Left lung (tissue), 10 donors: ENCODE data around the gene PROM1. TPM values are rescaled to one million over a fixed set of nuclear protein-coding genes. Genes with fewer than 3 reads are reported as not detected.

ENCODE experiments used
- ATAC-seq: fragments of 200-7000 bp; cut with Tn5 transposase; one replicate; pipeline ENCODE4 v1.9.1; 2020; ENCODE audit warnings: moderate library complexity
- DNase-seq, 4 donors: peaks; one replicate each; pipeline ENCODE4 v3.0.0-alpha.2; 2013 to 2020
- H3K27ac ChIP-seq, 2 donors: fragments of 200-600 bp; sonication (generic) in 1 of 2; one replicate each; pipeline versions ENCODE4 v1.5.0 to v1.8.0; 2020 to 2021
- H3K27me3 ChIP-seq, 2 donors: fragments of 200-600 bp; sonication (generic) in 1 of 2; one replicate each; pipeline versions ENCODE4 v1.5.0 to v1.8.0; 2020 to 2021
- H3K36me3 ChIP-seq, 2 donors: fragments of 200-600 bp; sonication (generic) in 1 of 2; one replicate each; pipeline versions ENCODE4 v1.5.0 to v1.8.0; 2020 to 2021
- H3K4me1 ChIP-seq, 2 donors: fragments of 200-600 bp; one replicate each; pipeline ENCODE4 v1.8.0; 2021
- H3K4me3 ChIP-seq, 2 donors: fragments of 200-600 bp; sonication (generic) in 1 of 2; one replicate each; pipeline versions ENCODE4 v1.5.0 to v1.8.0; 2020 to 2021; ENCODE audit warnings: mild to moderate bottlenecking in 1 of 2
- H3K9me3 ChIP-seq, 2 donors: fragments of 200-600 bp; sonication (generic) in 1 of 2; one replicate each; pipeline versions ENCODE4 v1.5.0 to v1.8.0; 2020 to 2021
- CTCF ChIP-seq, 2 donors: fragments of 200-600 bp; sonication (generic) in 1 of 2; IDR thresholded peaks; one replicate each; pipeline versions ENCODE4 v1.5.0 to v1.8.0; 2021; ENCODE audit warnings: antibody characterized with exemption in 2 of 2
- intact Hi-C, 2 donors: fragments of 100-400 bp; cut with DNase I; formaldehyde crosslinking; loops; one replicate each; pipeline versions ENCODE4 v1.11.2 to v1.14.2; 2022
- polyA plus RNA-seq, 6 donors: library from polyadenylated mRNA; unstranded; fragments of 120-200 nt; gene quantifications; one replicate each; pipeline ENCODE4 v1.2.1, GENCODE V29; 2013; ENCODE audit not compliant: insufficient read length in 6 of 6
- total RNA-seq, 2 donors: library from RNA; stranded (reverse); fragmentation: NEBNext Ultra II Directional; extraction: Animal tissue kit (Norgen Biotek cat#: 25700); gene quantifications; one replicate each; pipeline ENCODE4 v1.2.1, GENCODE V29; 2021
- donor health status: DM: no; HTN: yes; CAD: no.
- donor health status: DM: no; HTN: no; CAD: no.

PROM1 gene
- total and polyA plus RNA-seq, 8 donors = 11.2 to 37.1 (median 25.2) TPM; not detected in 1

DNA sequence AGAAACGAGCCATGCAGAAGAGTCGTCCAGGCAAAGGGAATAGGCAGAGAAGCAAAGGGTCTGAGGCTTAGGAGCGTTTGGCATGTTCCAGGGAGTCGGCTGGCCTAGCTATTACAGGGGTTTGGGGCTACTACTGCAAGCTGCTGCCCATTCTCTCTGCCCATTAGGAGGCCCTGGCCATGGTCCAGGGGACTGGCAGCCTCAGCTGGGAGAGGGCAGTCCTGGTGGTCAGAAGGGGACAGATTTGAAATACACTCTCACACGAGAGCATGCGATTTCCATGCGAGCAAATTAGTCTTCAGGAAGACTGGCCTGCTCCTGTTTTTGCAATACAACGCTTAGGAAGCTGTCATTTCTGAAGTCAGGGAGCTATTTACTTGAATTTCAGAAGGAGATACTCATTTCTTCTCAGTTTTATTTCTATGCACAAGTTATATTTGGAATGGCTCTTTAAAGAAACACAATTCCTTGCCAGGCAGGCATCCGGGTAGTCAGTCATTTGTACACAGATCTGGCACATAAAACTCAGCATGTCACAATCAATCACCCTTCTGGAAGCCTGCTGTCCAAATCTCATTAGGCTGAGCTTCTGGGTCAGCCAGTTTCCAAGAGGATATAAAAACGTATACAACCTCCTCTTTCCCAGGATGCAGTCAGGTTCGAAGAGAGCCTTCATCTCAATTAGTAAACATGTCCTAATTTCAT, 27.0 kb downstream of the PROM1 start:
- Histone ChIP-seq H3K9me3 (no peaks in the 10 kb centered on the region), H3K27ac (no peak overlapping the region), H3K27me3 (no peaks in the 10 kb centered on the region), H3K4me3 (no peak overlapping the region), H3K4me1 (peaks cover 0 to 20% of the 10 kb centered on the region in 2 donors), H3K36me3 (no peaks in the 10 kb centered on the region)
- TF ChIP-seq CTCF (IDR thresholded peaks at IDR 0.05) = no peak
- intact Hi-C loops = no loop called here
- no peak for DNase-seq
- no peak for ATAC-seq

DNA sequence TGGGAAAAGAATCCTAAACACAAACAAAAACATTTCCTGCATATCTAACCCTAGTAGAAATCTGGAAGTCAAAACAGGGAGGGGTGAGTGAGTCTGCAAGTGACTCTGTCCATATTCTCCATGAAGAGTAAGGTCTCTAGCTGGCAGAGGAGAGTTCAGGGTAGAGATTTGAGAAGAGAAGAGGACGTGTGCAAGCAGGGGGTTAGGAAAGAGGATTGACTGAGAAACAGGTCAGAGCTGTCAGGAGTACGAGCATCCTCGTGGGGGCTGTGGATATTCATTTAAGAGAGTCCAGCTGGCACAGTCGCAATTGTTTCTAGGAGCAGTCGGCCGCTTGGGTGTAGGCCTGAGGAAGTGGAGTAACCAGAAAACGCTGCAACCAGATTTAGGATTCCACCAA, 27.9 kb downstream of the PROM1 start:
- ATAC-seq (no peak), DNase-seq (no peak)
- no peak overlapping the region for H3K27ac ChIP-seq
- TF ChIP-seq CTCF (IDR thresholded peaks at IDR 0.05) = no peak
- intact Hi-C loops = no loop called here
- H3K4me3 ChIP-seq = no peak overlapping the region
- no peaks in the 10 kb centered on the region for H3K27me3 ChIP-seq
- H3K9me3 ChIP-seq = no peaks in the 10 kb centered on the region
- no peaks in the 10 kb centered on the region for H3K36me3 ChIP-seq
- H3K4me1 ChIP-seq = peaks cover 0 to 20% of the 10 kb centered on the region in 2 donors

- DNase-seq = no peak
- TF ChIP-seq CTCF (IDR thresholded peaks at IDR 0.05) = no peak
- Histone ChIP-seq H3K27ac (no peak overlapping the region), H3K9me3 (no peaks in the 10 kb centered on the region), H3K36me3 (no peaks in the 10 kb centered on the region), H3K4me3 (no peak overlapping the region), H3K4me1 (peaks cover 0 to 20% of the 10 kb centered on the region in 2 donors), H3K27me3 (no peaks in the 10 kb centered on the region)
- ATAC-seq = no peak
- intact Hi-C loops = no loop called here
These were observed 28.4 kb downstream of the PROM1 start for GRCh38 chr4:16055471-16055870.

DNA sequence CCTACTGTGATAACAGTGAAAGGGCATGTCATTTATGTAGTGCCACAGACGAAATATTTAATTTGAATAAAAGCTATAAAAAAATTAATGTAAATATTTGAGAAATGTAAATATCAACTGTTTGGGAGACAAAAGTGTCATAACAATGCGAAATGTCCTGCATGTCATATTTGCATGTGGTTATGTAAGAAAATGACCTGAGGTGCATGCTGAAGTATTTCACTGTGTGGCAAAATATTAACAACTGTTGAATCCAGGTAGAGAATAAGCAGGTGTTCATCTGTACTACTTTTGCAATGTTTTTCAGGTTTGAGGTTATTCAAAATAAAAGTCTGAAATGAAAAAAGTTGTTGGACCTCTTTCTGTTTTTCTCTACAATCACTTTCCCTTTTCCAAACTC, 30.9 kb downstream of the PROM1 start:
- intact Hi-C loops = no loop called here
- TF ChIP-seq CTCF (IDR thresholded peaks at IDR 0.05) = no peak
- Histone ChIP-seq H3K4me1 (peaks cover 0 to 20% of the 10 kb centered on the region in 2 donors), H3K27me3 (peaks cover 0 to 2% of the 10 kb centered on the region in 2 donors), H3K36me3 (no peaks in the 10 kb centered on the region), H3K9me3 (no peaks in the 10 kb centered on the region), H3K4me3 (no peak overlapping the region), H3K27ac (no peak overlapping the region)
- no peak for DNase-seq
- no peak for ATAC-seq

DNA sequence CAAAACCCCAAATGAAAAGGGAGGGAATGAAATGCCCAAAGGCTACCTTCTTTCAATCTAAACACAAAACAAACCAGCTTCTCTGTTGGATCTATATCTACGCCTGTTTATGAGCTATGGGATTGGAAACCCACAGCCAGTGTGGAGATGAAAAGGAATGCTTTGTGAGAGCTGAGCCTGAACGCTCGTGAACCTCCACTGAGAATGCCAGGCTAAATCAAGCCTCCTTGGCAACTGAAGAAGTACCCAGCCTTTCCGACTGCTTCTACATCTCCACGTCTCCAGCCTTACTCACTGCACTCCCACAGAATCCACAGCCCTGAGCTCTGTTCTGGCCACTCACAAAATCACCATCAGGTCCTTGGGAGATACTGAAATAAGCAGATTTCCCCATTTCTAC, 31.8 kb downstream of the PROM1 start:
- peaks cover 0 to 2% of the 10 kb centered on the region in 2 donors for H3K27me3 ChIP-seq
- ATAC-seq = no peak
- no peak for DNase-seq
- intact Hi-C loops = no loop called here
- TF ChIP-seq CTCF (IDR thresholded peaks at IDR 0.05) = no peak
- H3K36me3 ChIP-seq = no peaks in the 10 kb centered on the region
- H3K4me1 ChIP-seq = peaks cover 0 to 14% of the 10 kb centered on the region in 2 donors
- no peak overlapping the region for H3K4me3 ChIP-seq
- H3K27ac ChIP-seq = no peak overlapping the region
- H3K9me3 ChIP-seq = no peaks in the 10 kb centered on the region
